Measurements from ENCODE around the gene JSRP1.

Gene JSRP1

GRCh38 chr19:2228157-2229030 lies 27.8 kb downstream of the JSRP1 start:
- no peak for DNase-seq
- Histone ChIP-seq H3K4me1 (peaks cover 0 to 5% (median 0%) of the 10 kb centered on the region in 4 donors), H3K4me3 (no peak overlapping the region), H3K9me3 (no peaks in the 10 kb centered on the region), H3K27ac (no peak overlapping the region), H3K27me3 (no peaks in the 10 kb centered on the region), H3K36me3 (peaks cover 24 to 100% (median 89%) of the 10 kb centered on the region in 3 donors)
- no peak for TF ChIP-seq CTCF (IDR thresholded peaks at IDR 0.05)
- intact Hi-C loops (cut with DNase I; ENCODE audit: low total_unique reads) = no loop called here

GRCh38 chr19:2227415-2228156 lies 28.6 kb downstream of the JSRP1 start:
- DNase-seq = peak in 1 of 2 donors; percentile 30
- no peak for TF ChIP-seq CTCF (IDR thresholded peaks at IDR 0.05)
- H3K36me3 ChIP-seq = peaks cover 24 to 100% (median 89%) of the 10 kb centered on the region in 3 donors
- intact Hi-C loops (cut with DNase I; ENCODE audit: low total_unique reads) = no loop called here
- no peak overlapping the region for H3K27ac ChIP-seq
- H3K27me3 ChIP-seq = no peaks in the 10 kb centered on the region
- no peaks in the 10 kb centered on the region for H3K9me3 ChIP-seq
- H3K4me3 ChIP-seq = no peak overlapping the region
- no peaks in the 10 kb centered on the region for H3K4me1 ChIP-seq

GRCh38 chr19:2226840-2227360 lies 29.3 kb downstream of the JSRP1 start:
- no peak for TF ChIP-seq CTCF (IDR thresholded peaks at IDR 0.05)
- intact Hi-C loops (cut with DNase I; ENCODE audit: low total_unique reads) = no loop called here
- Histone ChIP-seq H3K27ac (no peak overlapping the region), H3K4me1 (no peaks in the 10 kb centered on the region), H3K27me3 (no peaks in the 10 kb centered on the region), H3K4me3 (no peak overlapping the region), H3K36me3 (peaks cover 24 to 100% (median 89%) of the 10 kb centered on the region in 3 donors), H3K9me3 (no peaks in the 10 kb centered on the region)
- DNase-seq = no peak

GRCh38 chr19:2226051-2226839 lies 30.0 kb downstream of the JSRP1 start:
- intact Hi-C loops (cut with DNase I; ENCODE audit: low total_unique reads) = no loop called here
- H3K4me1 ChIP-seq = no peaks in the 10 kb centered on the region
- DNase-seq = no peak
- no peak overlapping the region for H3K4me3 ChIP-seq
- no peak overlapping the region for H3K27ac ChIP-seq
- no peak for TF ChIP-seq CTCF (IDR thresholded peaks at IDR 0.05)
- peaks cover 24 to 100% (median 84%) of the 10 kb centered on the region in 3 donors for H3K36me3 ChIP-seq
- H3K9me3 ChIP-seq = no peaks in the 10 kb centered on the region
- H3K27me3 ChIP-seq = no peaks in the 10 kb centered on the region

- Histone ChIP-seq H3K27ac (no peak overlapping the region), H3K4me3 (no peak overlapping the region), H3K36me3 (peaks cover 26 to 100% (median 81%) of the 10 kb centered on the region in 3 donors), H3K9me3 (no peaks in the 10 kb centered on the region), H3K4me1 (no peaks in the 10 kb centered on the region), H3K27me3 (no peaks in the 10 kb centered on the region)
- intact Hi-C loops (cut with DNase I; ENCODE audit: low total_unique reads) = loop anchor here (2.0 kb wide), 1 partner anchor 25 kb away; no protein-coding TSS in a partner anchor
- no peak for TF ChIP-seq CTCF (IDR thresholded peaks at IDR 0.05)
- DNase-seq = no peak
Measured at GRCh38 chr19:2225415-2226050, 30.7 kb downstream of the JSRP1 start.

Data from tibial artery (tissue), 4 donors.